DND-41 (cell line): ENCODE results near the gene TSSK2.

ENCODE experiments used
- ATAC-seq: fragments of 200-7000 bp; cut with Tn5 transposase; 3 replicates; pipeline ENCODE4 v1.9.1; 2021; ENCODE audit warnings: low read depth; ENCODE audit not compliant: insufficient read depth
- DNase-seq: peaks from one replicate; pipeline ENCODE4 v3.0.0-alpha.2; 2020
- H2AFZ ChIP-seq: 2 replicates; pipeline ENCODE4 v1.6.0; 2012; ENCODE audit warnings: low read depth, low read length
- H3K27ac ChIP-seq: 2 replicates; pipeline ENCODE4 v1.5.1; 2012; ENCODE audit warnings: low read length, inconsistent platforms
- H3K27me3 ChIP-seq: fragments of 200-600 bp; sonication (generic); 2 replicates; pipeline ENCODE4 v1.6.0; 2012; ENCODE audit warnings: low read length, mild to moderate bottlenecking, inconsistent platforms; ENCODE audit not compliant: insufficient read depth, poor library complexity
- H3K36me3 ChIP-seq: 2 replicates; pipeline ENCODE4 v1.5.1; 2012; ENCODE audit warnings: low read length, inconsistent platforms; ENCODE audit not compliant: insufficient read depth
- H3K4me1 ChIP-seq: 2 replicates; pipeline ENCODE4 v1.5.1; 2012; ENCODE audit warnings: mild to moderate bottlenecking, low read length; ENCODE audit not compliant: insufficient read depth
- H3K4me2 ChIP-seq: 2 replicates; pipeline ENCODE4 v1.6.0; 2012; ENCODE audit warnings: mild to moderate bottlenecking, moderate library complexity, low read length, inconsistent platforms; ENCODE audit not compliant: insufficient read depth
- H3K4me3 ChIP-seq, 2 experiments: fragments of 200-600 bp in 1 of 2; shearing (Covaris generic) in 1 of 2; 2 replicates each; pipeline ENCODE4 v1.5.1; 2012 to 2016; ENCODE audit warnings: inconsistent platforms in 2 of 2, low read length in 2 of 2, mild to moderate bottlenecking in 2 of 2, low read depth in 1 of 2, moderate library complexity in 1 of 2
- H3K79me2 ChIP-seq: 2 replicates; pipeline ENCODE4 v1.6.0; 2012; ENCODE audit warnings: low read length, inconsistent platforms; ENCODE audit not compliant: insufficient read depth
- H3K9ac ChIP-seq: 2 replicates; pipeline ENCODE4 v1.6.0; 2012; ENCODE audit warnings: low read depth, mild to moderate bottlenecking, inconsistent platforms, low read length, moderate library complexity
- H3K9me3 ChIP-seq: 2 replicates; pipeline ENCODE4 v1.5.1; 2012; ENCODE audit warnings: low read length, moderate library complexity, mild to moderate bottlenecking, inconsistent platforms; ENCODE audit not compliant: insufficient read depth, severe bottlenecking
- H4K20me1 ChIP-seq: 2 replicates; pipeline ENCODE4 v1.6.0; 2012; ENCODE audit warnings: low read length; ENCODE audit not compliant: insufficient read depth
- CTCF ChIP-seq: IDR thresholded peaks from 2 replicates; pipeline ENCODE4 v1.5.1; 2012; ENCODE audit warnings: borderline replicate concordance, low read length, moderate library complexity, mild to moderate bottlenecking; ENCODE audit not compliant: poor library complexity, severe bottlenecking; ENCODE audit errors: extremely low read depth
- EZH2 ChIP-seq: IDR thresholded peaks from 3 replicates; pipeline ENCODE4 v1.6.1; 2012; ENCODE audit warnings: borderline replicate concordance, low read depth, mild to moderate bottlenecking, moderate library complexity, low read length, inconsistent platforms; ENCODE audit not compliant: severe bottlenecking

TSSK2 gene

GRCh38 chr22:19125474-19126308 lies 5.4 kb upstream of the TSSK2 start:
- Histone ChIP-seq H3K79me2 (peaks cover 15% of the 10 kb centered on the region), H3K9ac (no peak overlapping the region), H3K4me1 (peaks cover 18% of the 10 kb centered on the region), H3K4me3 (no peak overlapping the region), H3K27ac (no peak overlapping the region), H4K20me1 (peaks cover 15% of the 10 kb centered on the region), H3K36me3 (peaks cover 6% of the 10 kb centered on the region; the same call in 1 of the 2 replicates), H3K27me3 (no peaks in the 10 kb centered on the region), H3K9me3 (no peaks in the 10 kb centered on the region), H3K4me2 (no peak overlapping the region), H2AFZ (no peak overlapping the region)
- DNase-seq = no peak
- TF ChIP-seq EZH2 (no peak), CTCF (no peak)
- ATAC-seq = no peak

GRCh38 chr22:19126309-19127273 lies 4.5 kb upstream of the TSSK2 start:
- Histone ChIP-seq H3K4me1 (peaks cover 9% of the 10 kb centered on the region), H3K4me2 (no peak overlapping the region), H2AFZ (no peak overlapping the region), H3K36me3 (peaks cover 11% of the 10 kb centered on the region), H3K27ac (no peak overlapping the region), H3K27me3 (no peaks in the 10 kb centered on the region), H3K9me3 (no peaks in the 10 kb centered on the region), H3K79me2 (peaks cover 6% of the 10 kb centered on the region), H4K20me1 (peaks cover 8% of the 10 kb centered on the region; the same call in 1 of the 2 replicates), H3K9ac (no peak overlapping the region), H3K4me3 (no peak overlapping the region)
- ATAC-seq (no peak), DNase-seq (no peak)
- TF ChIP-seq CTCF (no peak), EZH2 (no peak)

DNA sequence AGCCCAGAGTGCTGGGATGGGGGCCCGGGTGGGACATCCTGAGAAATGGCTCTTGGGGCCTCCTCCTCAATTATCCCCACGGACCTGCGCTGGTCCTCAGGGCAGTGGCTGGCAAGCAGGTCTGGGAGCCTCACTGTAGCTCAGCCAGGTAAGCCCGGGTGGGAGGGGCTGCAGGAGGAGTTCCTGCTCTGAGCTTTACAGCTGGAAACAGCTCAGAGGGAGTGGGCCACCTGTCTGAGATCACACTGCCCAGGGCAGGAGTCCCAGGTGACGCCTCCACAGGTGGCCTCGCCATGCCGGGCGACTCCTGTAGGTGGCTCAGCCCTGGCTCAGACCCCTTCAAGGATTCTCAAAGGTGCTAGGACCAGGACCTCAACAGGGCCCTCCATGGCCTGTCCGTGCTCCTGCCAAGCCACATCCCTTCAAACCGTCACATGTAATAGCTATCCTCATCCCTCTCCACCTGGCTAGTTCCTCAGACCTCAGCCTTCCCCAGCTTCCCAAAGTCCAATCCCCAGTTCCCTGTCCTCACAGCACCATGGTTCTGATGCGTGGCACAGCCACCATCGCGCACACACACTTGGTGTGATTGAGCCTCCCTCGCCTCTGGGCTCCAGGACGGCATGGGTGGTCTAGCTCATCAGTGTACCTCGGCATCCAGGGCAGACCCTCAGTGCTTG lies 3.6 kb upstream of the TSSK2 start:
- no peak overlapping the region for H3K9ac ChIP-seq
- H3K36me3 ChIP-seq = peaks cover 18% of the 10 kb centered on the region
- H4K20me1 ChIP-seq = peaks cover 11% of the 10 kb centered on the region; the same call in 1 of the 2 replicates
- H3K9me3 ChIP-seq = no peaks in the 10 kb centered on the region
- TF ChIP-seq CTCF (no peak), EZH2 (no peak)
- no peaks in the 10 kb centered on the region for H3K79me2 ChIP-seq
- no peak overlapping the region for H2AFZ ChIP-seq
- no peak overlapping the region for H3K4me2 ChIP-seq
- H3K27ac ChIP-seq = no peak overlapping the region
- peaks cover 8% of the 10 kb centered on the region for H3K4me1 ChIP-seq
- ATAC-seq (no peak), DNase-seq (no peak)
- no peak overlapping the region for H3K4me3 ChIP-seq
- no peaks in the 10 kb centered on the region for H3K27me3 ChIP-seq
